OCI-LY1 (cell line): ENCODE measurements around the gene FAH.
"Not testable (repeated sequence)": the region's sequence is repeated elsewhere in the genome, so short reads cannot be mapped to it uniquely, and the experiment has no call there.

ENCODE experiments used
- H2AFZ ChIP-seq: fragments of 200-600 bp; sonication (generic), shearing (Covaris generic); 2 replicates; pipeline ENCODE4 v1.6.0; 2014; ENCODE audit warnings: antibody characterized with exemption, mild to moderate bottlenecking, low read length
- H3F3A ChIP-seq: fragments of 200-600 bp; sonication (generic), shearing (Covaris generic); 2 replicates; pipeline ENCODE4 v1.6.0; 2014; ENCODE audit warnings: mild to moderate bottlenecking, antibody characterized with exemption, low read length, moderate library complexity; ENCODE audit not compliant: insufficient read depth
- H3K27ac ChIP-seq: fragments of 200-600 bp; sonication (generic); 2 replicates; pipeline ENCODE4 v1.5.1; 2014; ENCODE audit warnings: low read length, mixed run types, mild to moderate bottlenecking, low read depth; ENCODE audit not compliant: poor library complexity, severe bottlenecking
- H3K27me3 ChIP-seq: fragments of 200-600 bp; sonication (generic); 2 replicates; pipeline ENCODE4 v1.6.0; 2014; ENCODE audit warnings: antibody characterized with exemption, mild to moderate bottlenecking, low read length, moderate library complexity; ENCODE audit not compliant: insufficient read depth
- H3K36me3 ChIP-seq: fragments of 200-600 bp; sonication (generic); 2 replicates; pipeline ENCODE4 v1.6.1; 2014; ENCODE audit warnings: mild to moderate bottlenecking, antibody characterized with exemption, low read length, moderate library complexity, mixed read lengths; ENCODE audit not compliant: insufficient read depth
- H3K4me1 ChIP-seq: fragments of 200-600 bp; sonication (generic); 2 replicates; pipeline ENCODE4 v1.5.1; 2014; ENCODE audit warnings: mild to moderate bottlenecking, low read length, moderate library complexity; ENCODE audit not compliant: insufficient read depth, severe bottlenecking
- H3K4me2 ChIP-seq: fragments of 200-600 bp; sonication (generic), shearing (Covaris generic); 2 replicates; pipeline ENCODE4 v1.6.1; 2014; ENCODE audit warnings: low read length
- H3K4me3 ChIP-seq: fragments of 200-600 bp; sonication (generic); 2 replicates; pipeline ENCODE4 v1.5.1; 2014; ENCODE audit warnings: low read length, low read depth, mild to moderate bottlenecking, mixed read lengths; ENCODE audit not compliant: poor library complexity, severe bottlenecking
- H3K79me2 ChIP-seq: fragments of 200-600 bp; shearing (Covaris generic); 2 replicates; pipeline ENCODE4 v1.6.1; 2016; ENCODE audit warnings: mixed run types, low read length, mixed read lengths; ENCODE audit not compliant: insufficient read depth
- H3K9ac ChIP-seq: fragments of 200-600 bp; sonication (generic), shearing (Covaris generic); 2 replicates; pipeline ENCODE4 v1.6.1; 2014; ENCODE audit warnings: mild to moderate bottlenecking, low read length, mixed read lengths
- H3K9me2 ChIP-seq: fragments of 200-600 bp; sonication (generic), shearing (Covaris generic); 2 replicates; pipeline ENCODE4 v1.6.1; 2014; ENCODE audit warnings: low read depth, mild to moderate bottlenecking, low read length, mixed read lengths
- H3K9me3 ChIP-seq: fragments of 200-600 bp; shearing (Covaris generic); 2 replicates; pipeline ENCODE4 v1.6.1; 2014; ENCODE audit warnings: low read length, mixed read lengths
- H4K20me1 ChIP-seq: fragments of 200-600 bp; sonication (generic), shearing (Covaris generic); 2 replicates; pipeline ENCODE4 v1.6.0; 2016; ENCODE audit warnings: mild to moderate bottlenecking, low read length; ENCODE audit not compliant: insufficient read depth
- CTCF ChIP-seq: fragments of 200-600 bp; sonication (generic), shearing (Covaris generic); IDR thresholded peaks from 2 replicates; pipeline ENCODE4 v1.5.1; 2017; ENCODE audit warnings: mild to moderate bottlenecking, antibody characterized with exemption, low read length, moderate library complexity, mixed read lengths
- EZH2 ChIP-seq: fragments of 200-600 bp; sonication (generic), shearing (Covaris generic); IDR thresholded peaks from 2 replicates; pipeline ENCODE4 v1.8.0; 2017; ENCODE audit warnings: borderline replicate concordance, mixed run types, mild to moderate bottlenecking, antibody characterized with exemption, low read length, moderate library complexity, mixed read lengths

The FAH gene

GRCh38 chr15:80121546-80121945 lies 31.3 kb upstream of the FAH start:
- Histone ChIP-seq H3K9me3 (no peaks in the 10 kb centered on the region), H3K4me3 (no peak overlapping the region), H3K4me2 (no peak overlapping the region), H3K9ac (no peak overlapping the region), H4K20me1 (no peaks in the 10 kb centered on the region), H3K4me1 (peaks cover 10% of the 10 kb centered on the region), H3K27me3 (no peaks in the 10 kb centered on the region), H3K27ac (no peak overlapping the region), H3K9me2 (no peaks in the 10 kb centered on the region), H3K79me2 (peaks cover 39% of the 10 kb centered on the region), H2AFZ (no peak overlapping the region), H3K36me3 (peaks cover 58% of the 10 kb centered on the region), H3F3A (no peaks in the 10 kb centered on the region)
- TF ChIP-seq CTCF = no peak
- no peak for TF ChIP-seq EZH2

- no peak overlapping the region for H3K27ac ChIP-seq
Measured at GRCh38 chr15:80123034-80123433, 29.8 kb upstream of the FAH start.

GRCh38 chr15:80127253-80127652 lies 25.5 kb upstream of the FAH start:
- H3F3A ChIP-seq, H3K4me2 ChIP-seq, H4K20me1 ChIP-seq, H2AFZ ChIP-seq, H3K4me1 ChIP-seq, H3K79me2 ChIP-seq, H3K4me3 ChIP-seq, H3K9me2 ChIP-seq, H3K27me3 ChIP-seq, H3K9ac ChIP-seq, H3K9me3 ChIP-seq, H3K27ac ChIP-seq: not testable (repeated sequence)
- peaks cover 86% of the 10 kb centered on the region for H3K36me3 ChIP-seq

More at GRCh38 chr15:80123034-80123433, 29.8 kb upstream of the FAH start:
- H3K27me3 ChIP-seq = no peaks in the 10 kb centered on the region
- peaks cover 63% of the 10 kb centered on the region for H3K36me3 ChIP-seq
- no peak overlapping the region for H3K4me2 ChIP-seq
- no peak overlapping the region for H2AFZ ChIP-seq
- no peaks in the 10 kb centered on the region for H3F3A ChIP-seq
- no peaks in the 10 kb centered on the region for H3K9me2 ChIP-seq
- H3K4me3 ChIP-seq = no peak overlapping the region
- H4K20me1 ChIP-seq = no peaks in the 10 kb centered on the region
- H3K9me3 ChIP-seq = no peaks in the 10 kb centered on the region
- TF ChIP-seq CTCF (no peak), EZH2 (no peak)
- H3K79me2 ChIP-seq = peaks cover 27% of the 10 kb centered on the region
- peaks cover 10% of the 10 kb centered on the region for H3K4me1 ChIP-seq
- no peak overlapping the region for H3K9ac ChIP-seq

- Histone ChIP-seq H3K9ac (no peak overlapping the region), H3K4me2 (no peak overlapping the region), H3K9me2 (no peaks in the 10 kb centered on the region), H3K4me1 (no peaks in the 10 kb centered on the region), H2AFZ (no peak overlapping the region), H3K9me3 (no peaks in the 10 kb centered on the region), H3K27ac (no peak overlapping the region), H3K36me3 (peaks cover 86% of the 10 kb centered on the region), H4K20me1 (no peaks in the 10 kb centered on the region), H3K27me3 (no peaks in the 10 kb centered on the region), H3K79me2 (no peaks in the 10 kb centered on the region), H3K4me3 (no peak overlapping the region), H3F3A (no peaks in the 10 kb centered on the region)
- TF ChIP-seq EZH2 (no peak), CTCF (no peak)
Measured at GRCh38 chr15:80127911-80128310, 24.9 kb upstream of the FAH start.
